Measurements from ENCODE around the gene MEGF6. TPM values are rescaled to one million over a fixed set of nuclear protein-coding genes. Genes with fewer than 3 reads are reported as not detected.

MEGF6 gene
- total RNA-seq, 1 donor from 2014 or later: 35.4 TPM

- intact Hi-C loops (cut with DNase I): no loop called here
Measured at GRCh38 chr1:3603156-3603555, 8.2 kb downstream of the MEGF6 start.

GRCh38 chr1:3602375-3602774 lies 8.9 kb downstream of the MEGF6 start:
- intact Hi-C loops (cut with DNase I): no loop called here
- DNase-seq (ENCODE audit: low spot score) (no peak), ATAC-seq (no peak)

More at GRCh38 chr1:3603156-3603555, 8.2 kb downstream of the MEGF6 start:
- ATAC-seq (no peak), DNase-seq (ENCODE audit: low spot score) (no peak)

- no peak for ATAC-seq
- no peak for DNase-seq (ENCODE audit: low spot score)
- intact Hi-C loops (cut with DNase I): no loop called here
Measured at GRCh38 chr1:3601743-3602142, 9.6 kb downstream of the MEGF6 start.

- no peak for ATAC-seq
- intact Hi-C loops (cut with DNase I): no loop called here
- DNase-seq (ENCODE audit: low spot score): no peak
Measured at GRCh38 chr1:3600354-3600753, 11.0 kb downstream of the MEGF6 start.

GRCh38 chr1:3599816-3600215 lies 11.5 kb downstream of the MEGF6 start:
- intact Hi-C loops (cut with DNase I): no loop called here
- DNase-seq (ENCODE audit: low spot score): no peak
- ATAC-seq: no peak

GRCh38 chr1:3599286-3599811 lies 12.0 kb downstream of the MEGF6 start:
- DNase-seq (ENCODE audit: low spot score) (no peak), ATAC-seq (no peak)
- intact Hi-C loops (cut with DNase I): no loop called here

GRCh38 chr1:3598522-3599285 lies 12.6 kb downstream of the MEGF6 start:
- DNase-seq (ENCODE audit: low spot score): no peak
- peak; percentile 21 for ATAC-seq
- intact Hi-C loops (cut with DNase I): no loop called here

- peak; percentile 82 for ATAC-seq
- intact Hi-C loops (cut with DNase I): no loop called here
- peak; percentile 80 for DNase-seq (ENCODE audit: low spot score)
Measured at GRCh38 chr1:3598051-3598491, 13.2 kb downstream of the MEGF6 start.

GRCh38 chr1:3597599-3597964 lies 13.7 kb downstream of the MEGF6 start:
- intact Hi-C loops (cut with DNase I): no loop called here
- ATAC-seq: no peak
- no peak for DNase-seq (ENCODE audit: low spot score)

GRCh38 chr1:3596663-3597598 lies 14.4 kb downstream of the MEGF6 start:
- ATAC-seq: no peak
- DNase-seq (ENCODE audit: low spot score): no peak
- intact Hi-C loops (cut with DNase I): no loop called here

- ATAC-seq: no peak
- intact Hi-C loops (cut with DNase I): no loop called here
- DNase-seq (ENCODE audit: low spot score): no peak
Measured at GRCh38 chr1:3595949-3596348, 15.4 kb downstream of the MEGF6 start.

GRCh38 chr1:3594706-3595377 lies 16.5 kb downstream of the MEGF6 start:
- ATAC-seq (no peak), DNase-seq (ENCODE audit: low spot score) (no peak)
- intact Hi-C loops (cut with DNase I): no loop called here

- no peak for DNase-seq (ENCODE audit: low spot score)
- no peak for ATAC-seq
- intact Hi-C loops (cut with DNase I): no loop called here
Measured at GRCh38 chr1:3593745-3594144, 17.6 kb downstream of the MEGF6 start.

GRCh38 chr1:3593334-3593733 lies 18.0 kb downstream of the MEGF6 start:
- DNase-seq (ENCODE audit: low spot score) (no peak), ATAC-seq (no peak)
- intact Hi-C loops (cut with DNase I): no loop called here

GRCh38 chr1:3590951-3591865 lies 20.1 kb downstream of the MEGF6 start:
- intact Hi-C loops (cut with DNase I): no loop called here
- ATAC-seq (no peak), DNase-seq (ENCODE audit: low spot score) (no peak)

GRCh38 chr1:3590139-3590763 lies 21.1 kb downstream of the MEGF6 start:
- ATAC-seq (peak; percentile 33), DNase-seq (ENCODE audit: low spot score) (no peak)
- intact Hi-C loops (cut with DNase I): no loop called here

- ATAC-seq: no peak
- DNase-seq (ENCODE audit: low spot score): no peak
- intact Hi-C loops (cut with DNase I): no loop called here
Measured at GRCh38 chr1:3588395-3588794, 22.9 kb downstream of the MEGF6 start.
